AG09319 (cell line): ENCODE results near the gene LYRM1.

Experiments used
- DNase-seq: peaks from one replicate; pipeline ENCODE4 v3.0.0-alpha.2; 2010; ENCODE audit warnings: low read depth; ENCODE audit errors: extremely low read depth
- CTCF ChIP-seq: IDR thresholded peaks from 2 replicates; pipeline ENCODE4 v1.5.1; 2011; ENCODE audit warnings: low read depth, mild to moderate bottlenecking, inconsistent platforms, low read length, moderate library complexity

The LYRM1 gene

GRCh38 chr16:20952139-20952920 is 51.8 kb downstream of the LYRM1 start:
- no peak for DNase-seq
- no peak for TF ChIP-seq CTCF

- DNase-seq = no peak
- TF ChIP-seq CTCF = no peak
These were observed 54.0 kb downstream of the LYRM1 start for GRCh38 chr16:20954574-20954973.

GRCh38 chr16:20956319-20956718 is 55.7 kb downstream of the LYRM1 start:
- TF ChIP-seq CTCF = no peak
- DNase-seq = no peak

GRCh38 chr16:20957153-20957552 is 56.6 kb downstream of the LYRM1 start:
- DNase-seq = no peak
- no peak for TF ChIP-seq CTCF

GRCh38 chr16:20960899-20961298 is 60.3 kb downstream of the LYRM1 start:
- TF ChIP-seq CTCF = no peak

GRCh38 chr16:20968765-20969164 is 68.2 kb downstream of the LYRM1 start:
- no peak for TF ChIP-seq CTCF
- DNase-seq = no peak

More at GRCh38 chr16:20960899-20961298, 60.3 kb downstream of the LYRM1 start:
- no peak for DNase-seq

GRCh38 chr16:20969386-20969785 is 68.8 kb downstream of the LYRM1 start:
- TF ChIP-seq CTCF = no peak
- DNase-seq = no peak
